Neutrophil (primary cell): ENCODE measurements around the gene MAP9.
"Not testable (repeated sequence)": the region's sequence is repeated elsewhere in the genome, so short reads cannot be mapped to it uniquely, and the experiment has no call there.

Experiments
- H3K27ac ChIP-seq: fragments of 200-600 bp; sonication (generic); 2 replicates; pipeline ENCODE4 v1.5.1; 2016; ENCODE audit warnings: mild to moderate bottlenecking, moderate library complexity
- H3K27me3 ChIP-seq: fragments of 200-600 bp; sonication (generic); 2 replicates; pipeline ENCODE4 v1.6.0; 2016; ENCODE audit warnings: mild to moderate bottlenecking
- H3K36me3 ChIP-seq: fragments of 200-600 bp; sonication (generic); 2 replicates; pipeline ENCODE4 v1.5.1; 2017
- H3K4me1 ChIP-seq, 2 experiments: fragments of 200-600 bp in 1 of 2; sonication (generic) in 1 of 2; 1 replicate in 1 of 2; 2 replicates in 1 of 2; pipeline versions ENCODE4 v1.5.1 to v1.6.1; 2013 to 2016; ENCODE audit warnings: low read depth in 1 of 2, low read length in 1 of 2, mild to moderate bottlenecking in 1 of 2, moderate library complexity in 1 of 2; ENCODE audit not compliant: control insufficient read depth in 1 of 2, insufficient read depth in 1 of 2
- H3K4me3 ChIP-seq, 2 experiments: fragments of 200-600 bp in 1 of 2; sonication (generic) in 1 of 2; 1 replicate in 1 of 2; 2 replicates in 1 of 2; pipeline ENCODE4 v1.5.1; 2013 to 2016; ENCODE audit warnings: low read depth in 1 of 2, low read length in 1 of 2, mild to moderate bottlenecking in 1 of 2, moderate library complexity in 1 of 2
- H3K9me3 ChIP-seq: fragments of 200-600 bp; sonication (generic); 2 replicates; pipeline ENCODE4 v1.5.1; 2016
- CTCF ChIP-seq: fragments of 200-600 bp; sonication (generic); IDR thresholded peaks from 2 replicates; pipeline ENCODE4 v1.5.1; 2016; ENCODE audit warnings: antibody characterized with exemption

Gene MAP9

GRCh38 chr4:155322782-155323181, 54.0 kb downstream of the MAP9 start:
- Histone ChIP-seq H3K27ac (no peak overlapping the region), H3K4me1 (no peaks in the 10 kb centered on the region), H3K4me3 (no peak overlapping the region), H3K27me3 (no peaks in the 10 kb centered on the region), H3K36me3 (no peaks in the 10 kb centered on the region), H3K9me3 (no peaks in the 10 kb centered on the region)
- TF ChIP-seq CTCF, result no peak

GRCh38 chr4:155321006-155321405, 55.8 kb downstream of the MAP9 start:
- no peak overlapping the region for H3K27ac ChIP-seq
- H3K4me3 ChIP-seq, result no peak overlapping the region
- H3K9me3 ChIP-seq, result no peaks in the 10 kb centered on the region
- no peaks in the 10 kb centered on the region for H3K27me3 ChIP-seq
- no peak for TF ChIP-seq CTCF
- no peaks in the 10 kb centered on the region for H3K4me1 ChIP-seq
- no peaks in the 10 kb centered on the region for H3K36me3 ChIP-seq

- no peaks in the 10 kb centered on the region for H3K4me1 ChIP-seq
- TF ChIP-seq CTCF, result no peak
- no peaks in the 10 kb centered on the region for H3K9me3 ChIP-seq
- no peak overlapping the region for H3K27ac ChIP-seq
- no peak overlapping the region for H3K4me3 ChIP-seq
- no peaks in the 10 kb centered on the region for H3K27me3 ChIP-seq
- no peaks in the 10 kb centered on the region for H3K36me3 ChIP-seq
These were observed 57.2 kb downstream of the MAP9 start for GRCh38 chr4:155319516-155319915.

GRCh38 chr4:155312027-155312426, 64.7 kb downstream of the MAP9 start:
- not testable (repeated sequence) for H3K27me3 ChIP-seq, H3K4me3 ChIP-seq, H3K27ac ChIP-seq, H3K4me1 ChIP-seq, H3K9me3 ChIP-seq, H3K36me3 ChIP-seq

- TF ChIP-seq CTCF, result no peak
- no peak overlapping the region for H3K4me3 ChIP-seq
- no peaks in the 10 kb centered on the region for H3K27me3 ChIP-seq
- no peaks in the 10 kb centered on the region for H3K36me3 ChIP-seq
- no peaks in the 10 kb centered on the region for H3K4me1 ChIP-seq
- no peak overlapping the region for H3K27ac ChIP-seq
- no peaks in the 10 kb centered on the region for H3K9me3 ChIP-seq
These were observed 69.0 kb downstream of the MAP9 start for GRCh38 chr4:155307731-155308277.

GRCh38 chr4:155305619-155306018, 71.1 kb downstream of the MAP9 start:
- no peak overlapping the region for H3K27ac ChIP-seq
- H3K4me1 ChIP-seq, result no peaks in the 10 kb centered on the region
- TF ChIP-seq CTCF, result no peak
- H3K9me3 ChIP-seq, result no peaks in the 10 kb centered on the region
- no peaks in the 10 kb centered on the region for H3K27me3 ChIP-seq
- H3K36me3 ChIP-seq, result no peaks in the 10 kb centered on the region
- H3K4me3 ChIP-seq, result no peak overlapping the region
